Measurements from ENCODE around the gene WDR72. TPM values are rescaled to one million over a fixed set of nuclear protein-coding genes. Genes with fewer than 3 reads are reported as not detected.

WDR72 gene
- total and polyA plus RNA-seq, 2 of the 8 experiments (the other 6 are each of a cell fraction or from before 2014, with no cell fraction given), result 1.2 to 1.9 TPM

DNA sequence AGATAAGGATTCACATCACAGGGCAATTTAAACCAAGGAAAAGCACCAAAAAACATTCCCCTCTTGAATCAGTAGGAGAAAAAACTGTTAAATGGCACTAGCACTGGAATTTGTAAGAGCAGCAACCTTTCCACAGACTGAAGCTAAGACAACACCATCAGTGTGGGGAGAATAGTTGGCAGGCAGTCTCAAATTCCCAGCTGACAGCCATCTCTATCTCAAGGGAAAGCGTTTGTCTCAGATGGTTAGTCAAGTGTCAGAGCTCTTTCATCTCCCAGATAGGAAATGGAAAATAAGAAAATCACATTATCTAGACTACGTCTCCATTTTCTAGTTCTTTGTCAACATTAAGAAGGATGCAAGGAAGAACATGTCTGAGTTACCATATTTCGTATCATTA, 228.7 kb downstream of the WDR72 start (continued):
- TF ChIP-seq, protein P1, sequence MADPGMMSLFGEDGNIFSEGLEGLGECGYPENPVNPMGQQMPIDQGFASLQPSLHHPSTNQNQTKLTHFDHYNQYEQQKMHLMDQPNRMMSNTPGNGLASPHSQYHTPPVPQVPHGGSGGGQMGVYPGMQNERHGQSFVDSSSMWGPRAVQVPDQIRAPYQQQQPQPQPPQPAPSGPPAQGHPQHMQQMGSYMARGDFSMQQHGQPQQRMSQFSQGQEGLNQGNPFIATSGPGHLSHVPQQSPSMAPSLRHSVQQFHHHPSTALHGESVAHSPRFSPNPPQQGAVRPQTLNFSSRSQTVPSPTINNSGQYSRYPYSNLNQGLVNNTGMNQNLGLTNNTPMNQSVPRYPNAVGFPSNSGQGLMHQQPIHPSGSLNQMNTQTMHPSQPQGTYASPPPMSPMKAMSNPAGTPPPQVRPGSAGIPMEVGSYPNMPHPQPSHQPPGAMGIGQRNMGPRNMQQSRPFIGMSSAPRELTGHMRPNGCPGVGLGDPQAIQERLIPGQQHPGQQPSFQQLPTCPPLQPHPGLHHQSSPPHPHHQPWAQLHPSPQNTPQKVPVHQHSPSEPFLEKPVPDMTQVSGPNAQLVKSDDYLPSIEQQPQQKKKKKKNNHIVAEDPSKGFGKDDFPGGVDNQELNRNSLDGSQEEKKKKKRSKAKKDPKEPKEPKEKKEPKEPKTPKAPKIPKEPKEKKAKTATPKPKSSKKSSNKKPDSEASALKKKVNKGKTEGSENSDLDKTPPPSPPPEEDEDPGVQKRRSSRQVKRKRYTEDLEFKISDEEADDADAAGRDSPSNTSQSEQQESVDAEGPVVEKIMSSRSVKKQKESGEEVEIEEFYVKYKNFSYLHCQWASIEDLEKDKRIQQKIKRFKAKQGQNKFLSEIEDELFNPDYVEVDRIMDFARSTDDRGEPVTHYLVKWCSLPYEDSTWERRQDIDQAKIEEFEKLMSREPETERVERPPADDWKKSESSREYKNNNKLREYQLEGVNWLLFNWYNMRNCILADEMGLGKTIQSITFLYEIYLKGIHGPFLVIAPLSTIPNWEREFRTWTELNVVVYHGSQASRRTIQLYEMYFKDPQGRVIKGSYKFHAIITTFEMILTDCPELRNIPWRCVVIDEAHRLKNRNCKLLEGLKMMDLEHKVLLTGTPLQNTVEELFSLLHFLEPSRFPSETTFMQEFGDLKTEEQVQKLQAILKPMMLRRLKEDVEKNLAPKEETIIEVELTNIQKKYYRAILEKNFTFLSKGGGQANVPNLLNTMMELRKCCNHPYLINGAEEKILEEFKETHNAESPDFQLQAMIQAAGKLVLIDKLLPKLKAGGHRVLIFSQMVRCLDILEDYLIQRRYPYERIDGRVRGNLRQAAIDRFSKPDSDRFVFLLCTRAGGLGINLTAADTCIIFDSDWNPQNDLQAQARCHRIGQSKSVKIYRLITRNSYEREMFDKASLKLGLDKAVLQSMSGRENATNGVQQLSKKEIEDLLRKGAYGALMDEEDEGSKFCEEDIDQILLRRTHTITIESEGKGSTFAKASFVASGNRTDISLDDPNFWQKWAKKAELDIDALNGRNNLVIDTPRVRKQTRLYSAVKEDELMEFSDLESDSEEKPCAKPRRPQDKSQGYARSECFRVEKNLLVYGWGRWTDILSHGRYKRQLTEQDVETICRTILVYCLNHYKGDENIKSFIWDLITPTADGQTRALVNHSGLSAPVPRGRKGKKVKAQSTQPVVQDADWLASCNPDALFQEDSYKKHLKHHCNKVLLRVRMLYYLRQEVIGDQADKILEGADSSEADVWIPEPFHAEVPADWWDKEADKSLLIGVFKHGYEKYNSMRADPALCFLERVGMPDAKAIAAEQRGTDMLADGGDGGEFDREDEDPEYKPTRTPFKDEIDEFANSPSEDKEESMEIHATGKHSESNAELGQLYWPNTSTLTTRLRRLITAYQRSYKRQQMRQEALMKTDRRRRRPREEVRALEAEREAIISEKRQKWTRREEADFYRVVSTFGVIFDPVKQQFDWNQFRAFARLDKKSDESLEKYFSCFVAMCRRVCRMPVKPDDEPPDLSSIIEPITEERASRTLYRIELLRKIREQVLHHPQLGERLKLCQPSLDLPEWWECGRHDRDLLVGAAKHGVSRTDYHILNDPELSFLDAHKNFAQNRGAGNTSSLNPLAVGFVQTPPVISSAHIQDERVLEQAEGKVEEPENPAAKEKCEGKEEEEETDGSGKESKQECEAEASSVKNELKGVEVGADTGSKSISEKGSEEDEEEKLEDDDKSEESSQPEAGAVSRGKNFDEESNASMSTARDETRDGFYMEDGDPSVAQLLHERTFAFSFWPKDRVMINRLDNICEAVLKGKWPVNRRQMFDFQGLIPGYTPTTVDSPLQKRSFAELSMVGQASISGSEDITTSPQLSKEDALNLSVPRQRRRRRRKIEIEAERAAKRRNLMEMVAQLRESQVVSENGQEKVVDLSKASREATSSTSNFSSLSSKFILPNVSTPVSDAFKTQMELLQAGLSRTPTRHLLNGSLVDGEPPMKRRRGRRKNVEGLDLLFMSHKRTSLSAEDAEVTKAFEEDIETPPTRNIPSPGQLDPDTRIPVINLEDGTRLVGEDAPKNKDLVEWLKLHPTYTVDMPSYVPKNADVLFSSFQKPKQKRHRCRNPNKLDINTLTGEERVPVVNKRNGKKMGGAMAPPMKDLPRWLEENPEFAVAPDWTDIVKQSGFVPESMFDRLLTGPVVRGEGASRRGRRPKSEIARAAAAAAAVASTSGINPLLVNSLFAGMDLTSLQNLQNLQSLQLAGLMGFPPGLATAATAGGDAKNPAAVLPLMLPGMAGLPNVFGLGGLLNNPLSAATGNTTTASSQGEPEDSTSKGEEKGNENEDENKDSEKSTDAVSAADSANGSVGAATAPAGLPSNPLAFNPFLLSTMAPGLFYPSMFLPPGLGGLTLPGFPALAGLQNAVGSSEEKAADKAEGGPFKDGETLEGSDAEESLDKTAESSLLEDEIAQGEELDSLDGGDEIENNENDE (IDR thresholded peaks at IDR 0.05; ENCODE audit: insufficient replicate concordance, low read length), result no peak
